Measurements from ENCODE around the gene MAP7D1. TPM values are rescaled to one million over a fixed set of nuclear protein-coding genes. Genes with fewer than 3 reads are reported as not detected.

Gene MAP7D1
- total RNA-seq, 3 donors from 2014 or later (not counting 1 experiment from before 2014, with no cell fraction given) = 213 to 232 (median 230) TPM

- H3K36me3 ChIP-seq (ENCODE audit: control insufficient read depth, insufficient read depth, low read length) = no peaks in the 10 kb centered on the region
- Mint-ChIP-seq H3K9me3 (no peaks in the 10 kb centered on the region), H3K27ac (peak overlapping the region; percentile 99 to 100), H3K36me3 (no peaks in the 10 kb centered on the region), H3K4me3 (peak overlapping the region; percentile 69), H3K4me1 (peaks cover 59 to 81% of the 10 kb centered on the region in 2 donors), H3K27me3 (ENCODE audit: low read depth in 2 of 2) (no peaks in the 10 kb centered on the region)
- H3K4me1 ChIP-seq (ENCODE audit: control insufficient read depth, insufficient read depth, low read length) = peaks cover 73% of the 10 kb centered on the region
- no peaks in the 10 kb centered on the region for H3K9me3 ChIP-seq (ENCODE audit: control insufficient read depth, insufficient read depth, low read length)
- H3K4me3 ChIP-seq (ENCODE audit: low read length) = no peak overlapping the region
- H3K27me3 ChIP-seq (ENCODE audit: control insufficient read depth, insufficient read depth, low read length) = no peaks in the 10 kb centered on the region
- no peak for DNase-seq
- 94% methylated on average over 6 of the region's 6 CpGs for WGBS (ENCODE audit: insufficient coverage)
- H3K27ac ChIP-seq (ENCODE audit: low read length) = no peak overlapping the region
- intact Hi-C loops (cut with micrococcal nuclease) = no loop called here
- no peak for ATAC-seq
- TF ChIP-seq CTCF (IDR thresholded peaks at IDR 0.05) = no peak
Measured at GRCh38 chr1:36154335-36154734, 1.6 kb upstream of the MAP7D1 start.

- DNase-seq (peak in 1 of 2 donors; percentile 26), ATAC-seq (no peak)
- no peaks in the 10 kb centered on the region for H3K36me3 Mint-ChIP-seq
- peak overlapping the region; percentile 99 to 100 for H3K27ac Mint-ChIP-seq
- H3K4me3 ChIP-seq (ENCODE audit: low read length) = peak overlapping the region; percentile 66
- H3K27me3 Mint-ChIP-seq (ENCODE audit: low read depth in 2 of 2) = no peaks in the 10 kb centered on the region
- peaks cover 74% of the 10 kb centered on the region for H3K4me1 ChIP-seq (ENCODE audit: control insufficient read depth, insufficient read depth, low read length)
- peaks cover 59 to 81% of the 10 kb centered on the region in 2 donors for H3K4me1 Mint-ChIP-seq
- intact Hi-C loops (cut with micrococcal nuclease) = no loop called here
- peak overlapping the region; percentile 96 for H3K27ac ChIP-seq (ENCODE audit: low read length)
- H3K36me3 ChIP-seq (ENCODE audit: control insufficient read depth, insufficient read depth, low read length) = no peaks in the 10 kb centered on the region
- H3K27me3 ChIP-seq (ENCODE audit: control insufficient read depth, insufficient read depth, low read length) = no peaks in the 10 kb centered on the region
- H3K9me3 Mint-ChIP-seq = no peaks in the 10 kb centered on the region
- H3K9me3 ChIP-seq (ENCODE audit: control insufficient read depth, insufficient read depth, low read length) = no peaks in the 10 kb centered on the region
- H3K4me3 Mint-ChIP-seq = peak overlapping the region; percentile 88
- 75% methylated on average over 4 of the region's 6 CpGs for WGBS (ENCODE audit: insufficient coverage)
- no peak for TF ChIP-seq CTCF (IDR thresholded peaks at IDR 0.05)
Measured at GRCh38 chr1:36154765-36155407, 1.1 kb upstream of the MAP7D1 start.

- no peaks in the 10 kb centered on the region for H3K27me3 Mint-ChIP-seq (ENCODE audit: low read depth in 2 of 2)
- Histone ChIP-seq H3K36me3 (ENCODE audit: control insufficient read depth, insufficient read depth, low read length) (no peaks in the 10 kb centered on the region), H3K4me1 (ENCODE audit: control insufficient read depth, insufficient read depth, low read length) (peaks cover 74% of the 10 kb centered on the region), H3K4me3 (ENCODE audit: low read length) (peak overlapping the region; percentile 66), H3K27me3 (ENCODE audit: control insufficient read depth, insufficient read depth, low read length) (no peaks in the 10 kb centered on the region), H3K27ac (ENCODE audit: low read length) (peak overlapping the region; percentile 67), H3K9me3 (ENCODE audit: control insufficient read depth, insufficient read depth, low read length) (no peaks in the 10 kb centered on the region)
- H3K4me1 Mint-ChIP-seq = peaks cover 63 to 80% of the 10 kb centered on the region in 2 donors
- peak in 2 of 3 donors; percentile 16 to 24 for ATAC-seq
- peak overlapping the region; percentile 87 for H3K4me3 Mint-ChIP-seq
- intact Hi-C loops (cut with micrococcal nuclease) = loop anchor here (1.0 kb wide), 1 partner anchor 7 kb away; the partner anchor contains the start of gene TRAPPC3
- WGBS (ENCODE audit: insufficient coverage) = under 1% methylated on average over 69 of the region's 69 CpGs
- peak; percentile 53 to 69 for DNase-seq
- H3K9me3 Mint-ChIP-seq = no peaks in the 10 kb centered on the region
- H3K27ac Mint-ChIP-seq = peak overlapping the region; percentile 89 to 99
- no peaks in the 10 kb centered on the region for H3K36me3 Mint-ChIP-seq
- TF ChIP-seq CTCF (IDR thresholded peaks at IDR 0.05) = no peak
Measured at GRCh38 chr1:36156329-36157114, 562 bp downstream of the MAP7D1 start.
